GM12878 (cell line): Measurements from ENCODE around the gene SPAG17. TPM values are rescaled to one million over a fixed set of nuclear protein-coding genes. Genes with fewer than 3 reads are reported as not detected.
A peak's percentile ranks its signal among the peaks of the same experiment; 100 is the strongest.

Experiments used
- ATAC-seq: fragments of 200-7000 bp; cut with Tn5 transposase; 3 replicates; pipeline ENCODE4 v1.9.1; 2020; ENCODE audit warnings: mild to moderate bottlenecking, moderate library complexity
- BruUV-seq: library from RNA; stranded (reverse); fragments of 400-500 nt; replicated peaks from 2 replicates; lab custom pipeline; 2021; lab: Mats Ljungman, UMichigan
- CTCF ChIA-PET: fragments of 300-600 bp; sonication (Branson Sonifier 250); formaldehyde crosslinking; extraction: SDS; loops from one replicate; lab custom pipeline; 2021; ENCODE audit warnings: inconsistent platforms; lab: Yijun Ruan, JAX
- POLR2A ChIA-PET: fragments of 350-600 bp; formaldehyde crosslinking; extraction: SDS; loops from one replicate; lab custom pipeline; 2021; ENCODE audit warnings: inconsistent platforms; lab: Charles Lee
- RAD21 ChIA-PET: fragments of 300-600 bp; sonication (Branson Sonifier 250); formaldehyde crosslinking; loops from one replicate; lab custom pipeline; 2023; ENCODE audit warnings: antibody characterized with exemption; ENCODE audit not compliant: unreplicated experiment; lab: Charles Lee
- SMC1A ChIA-PET: fragments of 300-600 bp; sonication (Branson Sonifier 250); formaldehyde crosslinking; loops from one replicate; lab custom pipeline; 2023; ENCODE audit not compliant: unreplicated experiment, uncharacterized antibody; lab: Charles Lee
- DNase-seq: peaks from one replicate; pipeline ENCODE4 v3.0.0-alpha.2; 2011; ENCODE audit warnings: low read depth, low spot score
- FAIRE-seq: peaks from 3 replicates; lab custom pipeline; 2011; peaks lifted over from hg19 to GRCh38; lab: Jason Lieb, UNC
- H2AFZ ChIP-seq: 2 replicates; pipeline ENCODE4 v1.6.0; 2011; ENCODE audit warnings: low read depth, low read length, control low read depth; ENCODE audit not compliant: control insufficient read depth
- H3K27ac ChIP-seq: 2 replicates; pipeline ENCODE4 v1.5.1; 2011; ENCODE audit warnings: control low read depth; ENCODE audit not compliant: control insufficient read depth, insufficient read depth
- H3K27me3 ChIP-seq, 2 experiments: replicated peaks in 1 of 2; 2 replicates each; pipeline versions ENCODE4 v1.6.0 to v1.6.1; 2011; ENCODE audit warnings: low read length in 1 of 2; ENCODE audit not compliant: control insufficient read depth in 2 of 2, insufficient read depth in 2 of 2
- H3K36me3 ChIP-seq, 2 experiments: 2 replicates each; pipeline ENCODE4 v1.5.1; 2011; ENCODE audit warnings: low read length in 1 of 2; ENCODE audit not compliant: control insufficient read depth in 2 of 2, insufficient read depth in 2 of 2
- H3K4me1 ChIP-seq: 2 replicates; pipeline ENCODE4 v1.6.1; 2011; ENCODE audit warnings: mild to moderate bottlenecking, low read length, moderate library complexity, mixed read lengths; ENCODE audit not compliant: control insufficient read depth, insufficient read depth
- H3K4me2 ChIP-seq: 2 replicates; pipeline ENCODE4 v1.6.0; 2011; ENCODE audit warnings: control low read depth; ENCODE audit not compliant: control insufficient read depth, insufficient read depth
- H3K4me3 ChIP-seq: fragments of 200-600 bp; sonication (generic); 2 replicates; pipeline ENCODE4 v1.5.1; 2016
- H3K79me2 ChIP-seq: 2 replicates; pipeline ENCODE4 v1.6.0; 2011; ENCODE audit warnings: low read length; ENCODE audit not compliant: control insufficient read depth, insufficient read depth
- H3K9ac ChIP-seq: 2 replicates; pipeline ENCODE4 v1.8.0; 2011; ENCODE audit warnings: low read length, control low read depth, mixed read lengths; ENCODE audit not compliant: control insufficient read depth, insufficient read depth
- H3K9me3 ChIP-seq: replicated peaks from 3 replicates; pipeline ENCODE4 v1.5.1; 2011; ENCODE audit warnings: mild to moderate bottlenecking, low read length; ENCODE audit not compliant: control insufficient read depth, insufficient read depth
- H4K20me1 ChIP-seq: 2 replicates; pipeline ENCODE4 v1.6.0; 2011; ENCODE audit not compliant: control insufficient read depth, insufficient read depth
- CHD1 ChIP-seq: IDR thresholded peaks from 2 replicates; pipeline ENCODE4 v1.6.1; 2012; ENCODE audit warnings: low read depth, low read length, improper control_type of control experiment
- ETV6 ChIP-seq, 2 experiments: fragments of 450-650 bp in 1 of 2; IDR thresholded peaks in 1 of 2; conservative IDR thresholded peaks in 1 of 2; 2 replicates each; pipeline ENCODE4 v1.6.1; 2014; ENCODE audit warnings: antibody characterized with exemption in 1 of 2, borderline replicate concordance in 1 of 2, low read depth in 1 of 2, mild to moderate bottlenecking in 1 of 2, moderate library complexity in 1 of 2
- JUNB ChIP-seq: IDR thresholded peaks from 2 replicates; pipeline ENCODE4 v1.6.1; 2016; ENCODE audit warnings: antibody characterized with exemption, mild to moderate bottlenecking
- MEF2B ChIP-seq: fragments of 450-650 bp; IDR thresholded peaks from 2 replicates; pipeline ENCODE4 v1.6.1; 2018; ENCODE audit warnings: mild to moderate bottlenecking, moderate library complexity; ENCODE audit not compliant: partially characterized antibody, poor library complexity, severe bottlenecking
- RELA ChIP-seq: fragments of 450-650 bp; IDR thresholded peaks from 2 replicates; pipeline ENCODE4 v1.8.0; 2014; ENCODE audit warnings: borderline replicate concordance; ENCODE audit not compliant: partially characterized antibody
- SPI1 ChIP-seq: IDR thresholded peaks from 2 replicates; pipeline ENCODE4 v1.6.1; 2011; ENCODE audit warnings: low read depth, mild to moderate bottlenecking, low read length, moderate library complexity, borderline replicate concordance; ENCODE audit not compliant: insufficient read depth
- ZNF622 ChIP-seq: fragments of 450-650 bp; IDR thresholded peaks from 2 replicates; pipeline ENCODE4 v1.6.1; 2017; ENCODE audit warnings: mild to moderate bottlenecking, inconsistent platforms
- WGBS: methylation state at CpG from one replicate; pipeline ENCODE4 v1.1.6; 2016; ENCODE audit warnings: low lambda C conversion rate; ENCODE audit not compliant: insufficient replicate concordance, insufficient coverage; ENCODE audit errors: missing lambda C conversion rate; 5-methylcytosine and 5-hydroxymethylcytosine counted together
- in situ Hi-C: fragments of 300-500 bp; cut with MboI; formaldehyde crosslinking; loops from 9 replicates; pipeline ENCODE4 v1.14.3; 2018; ENCODE audit warnings: mixed read lengths
- intact Hi-C: fragments of 100-400 bp; cut with micrococcal nuclease; formaldehyde crosslinking; loops from one replicate; pipeline ENCODE4 v1.14.2; 2022; ENCODE audit not compliant: unreplicated experiment
- polyA plus RNA-seq, 11 experiments: library from polyadenylated mRNA; depleted of rRNA in 4 of 11; unstranded in 6 of 11; stranded (reverse) in 5 of 11; fragments of >200 nt; fragmentation: Nextera tagmentation in 4 of 11; fragmentation: Illumina TruSeq in 1 of 11; extraction: Ambion mirVana in 4 of 11; extraction: Trizol in 1 of 11; gene quantifications; 1 replicate in 1 of 11; 2 replicates in 10 of 11; pipeline versions ENCODE4 v1.2.1 to v1.2.3, GENCODE V29; 2011 to 2016; ENCODE audit warnings: inconsistent platforms in 2 of 11, missing spikeins in 2 of 11, low read depth in 1 of 11
- total RNA-seq, 4 experiments: library from RNA; depleted of rRNA in 3 of 4; stranded (reverse); fragments of >200 nt in 3 of 4; fragmentation: Illumina TruSeq in 1 of 4; extraction: Trizol in 1 of 4; gene quantifications; 2 replicates each; pipeline versions ENCODE4 v1.2.1 to v1.2.3, GENCODE V29; 2013 to 2021
- TF ChIP-seq, protein P1 (sequence below): IDR thresholded peaks from 2 replicates; pipeline ENCODE4 v1.6.1; 2012; ENCODE audit warnings: low read depth, low read length, improper control_type of control experiment

The SPAG17 gene
- total and polyA plus RNA-seq, 10 of the 15 experiments (the other 5 are each of a cell fraction or from before 2014, with no cell fraction given) = 0.02 to 0.16 (median 0.03) TPM; not detected in 7

DNA sequence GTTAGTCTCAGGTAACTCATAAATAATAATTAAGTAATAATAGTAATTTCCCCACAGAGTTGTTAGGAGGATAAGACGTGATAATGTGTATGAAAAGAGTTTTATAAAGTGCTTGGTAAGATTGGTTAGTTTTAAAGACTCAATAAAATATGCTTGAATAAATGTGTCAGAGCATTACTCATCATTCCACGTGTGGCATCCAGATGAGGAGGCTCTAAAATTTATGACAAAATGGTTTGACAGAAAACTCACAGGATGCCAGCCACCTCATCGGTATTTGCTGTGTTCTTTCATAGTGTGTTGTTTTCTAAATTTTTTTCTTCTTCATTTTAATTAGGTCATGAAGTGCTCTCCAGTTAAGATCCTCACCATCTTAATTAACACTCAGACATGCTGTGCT lies 19.1 kb upstream of the SPAG17 start (continued):
- no peak for TF ChIP-seq ZNF622
- TF ChIP-seq CHD1 = no peak

DNA sequence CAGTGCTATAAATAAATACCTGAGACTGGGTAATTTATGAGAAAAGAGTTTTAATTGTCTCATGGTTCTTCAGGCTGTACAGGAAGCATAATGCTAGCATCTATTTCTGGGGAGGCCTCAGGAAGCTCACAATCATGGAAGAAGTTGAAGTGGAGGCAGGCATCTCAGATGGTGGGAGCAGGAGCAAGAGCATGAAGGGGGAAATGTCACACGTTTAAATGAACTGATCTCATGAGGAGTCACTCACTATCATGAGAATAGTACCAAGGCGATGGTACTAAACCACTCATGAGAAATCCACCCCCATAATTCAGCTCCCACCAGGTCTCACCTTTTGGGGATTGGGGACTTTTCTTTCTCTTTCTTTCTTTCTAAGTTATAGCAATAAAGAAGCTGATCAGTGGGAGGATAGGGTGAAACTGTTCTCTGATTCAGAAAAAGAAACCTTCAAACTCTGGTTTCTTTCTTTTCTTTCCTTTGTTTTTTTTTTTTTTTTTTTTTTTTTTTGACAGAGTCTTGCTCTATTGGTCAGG lies 17.1 kb upstream of the SPAG17 start:
- peak overlapping the region; percentile 69 for H3K27ac ChIP-seq
- CTCF ChIA-PET = no interaction called here
- ATAC-seq (peak; percentile 23; the same call in 2 of the 3 replicates), DNase-seq (peak; percentile 60), FAIRE-seq (no peak)
- no peaks in the 10 kb centered on the region for H3K9me3 ChIP-seq
- no peak overlapping the region for H2AFZ ChIP-seq
- BruUV-seq = no TSS peak
- POLR2A ChIA-PET = no interaction called here
- no peaks in the 10 kb centered on the region for H3K79me2 ChIP-seq
- H3K4me2 ChIP-seq = peak overlapping the region; percentile 48; the same call in 1 of the 2 replicates
- H3K27me3 ChIP-seq = no peaks in the 10 kb centered on the region
- H3K4me3 ChIP-seq = no peak overlapping the region
- TF ChIP-seq MEF2B (peak; percentile 70), ETV6 (conservative IDR thresholded peaks at IDR 0.05 in 1 of 2, IDR thresholded peaks at IDR 0.05 in 1 of 2; ENCODE audit: borderline replicate concordance in 1 of 2, low read depth in 1 of 2) (no peak), SPI1 (no peak), JUNB (no peak), RELA (no peak)
- TF ChIP-seq, protein P1, sequence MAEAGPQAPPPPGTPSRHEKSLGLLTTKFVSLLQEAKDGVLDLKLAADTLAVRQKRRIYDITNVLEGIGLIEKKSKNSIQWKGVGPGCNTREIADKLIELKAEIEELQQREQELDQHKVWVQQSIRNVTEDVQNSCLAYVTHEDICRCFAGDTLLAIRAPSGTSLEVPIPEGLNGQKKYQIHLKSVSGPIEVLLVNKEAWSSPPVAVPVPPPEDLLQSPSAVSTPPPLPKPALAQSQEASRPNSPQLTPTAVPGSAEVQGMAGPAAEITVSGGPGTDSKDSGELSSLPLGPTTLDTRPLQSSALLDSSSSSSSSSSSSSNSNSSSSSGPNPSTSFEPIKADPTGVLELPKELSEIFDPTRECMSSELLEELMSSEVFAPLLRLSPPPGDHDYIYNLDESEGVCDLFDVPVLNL = no peak
- H4K20me1 ChIP-seq = no peaks in the 10 kb centered on the region
- RAD21 ChIA-PET = interaction anchor here (0.7 kb wide), 1 partner anchor 12 kb away, joined by 3 read pairs; no protein-coding TSS in a partner anchor
- WGBS = 0% methylated on average over 2 of the region's 2 CpGs
- in situ Hi-C loops = no loop called here
- intact Hi-C loops = no loop called here
- SMC1A ChIA-PET = no interaction called here
- no peaks in the 10 kb centered on the region for H3K36me3 ChIP-seq
- no peak overlapping the region for H3K9ac ChIP-seq
- H3K4me1 ChIP-seq = peaks cover 4% of the 10 kb centered on the region; the same call in 1 of the 2 replicates
